Activated CD8-positive, alpha-beta T cell treated with anti-CD3 and anti-CD28 coated beads for 36 hours (primary cell): ENCODE results near the gene ST3GAL4. TPM values are rescaled to one million over a fixed set of nuclear protein-coding genes. Genes with fewer than 3 reads are reported as not detected.

Source experiments
- ATAC-seq: fragments of 200-7000 bp; cut with Tn5 transposase; one replicate; pipeline ENCODE4 v1.10.0; 2021; ENCODE audit warnings: mild to moderate bottlenecking, moderate library complexity
- CTCF ChIA-PET: fragments of 350-600 bp; sonication (Branson Sonifier 250); formaldehyde crosslinking; loops from one replicate; lab custom pipeline; 2021; ENCODE audit warnings: antibody characterized with exemption; lab: Charles Lee
- POLR2A ChIA-PET: fragments of 350-600 bp; sonication (Branson Sonifier 250); formaldehyde crosslinking; loops from one replicate; lab custom pipeline; 2021; ENCODE audit warnings: antibody characterized with exemption; lab: Charles Lee
- DNase-seq: peaks from one replicate; pipeline ENCODE4 v3.0.0-alpha.2; 2020
- H3K27ac Mint-ChIP-seq: one replicate; pipeline ENCODE4 v1.8.0; 2021; ENCODE audit warnings: mild to moderate bottlenecking, mixed read lengths
- H3K27me3 Mint-ChIP-seq: one replicate; pipeline ENCODE4 v1.8.0; 2021; ENCODE audit warnings: mixed read lengths
- H3K36me3 Mint-ChIP-seq: one replicate; pipeline ENCODE4 v1.8.0; 2021; ENCODE audit warnings: low read depth, mixed read lengths
- H3K4me1 Mint-ChIP-seq: one replicate; pipeline ENCODE4 v1.8.0; 2021; ENCODE audit warnings: low read depth, mixed read lengths
- H3K4me3 Mint-ChIP-seq: one replicate; pipeline ENCODE4 v1.8.0; 2021; ENCODE audit warnings: mild to moderate bottlenecking, moderate library complexity, mixed read lengths
- H3K9me3 Mint-ChIP-seq: one replicate; pipeline ENCODE4 v1.8.0; 2021; ENCODE audit warnings: mixed read lengths
- CTCF ChIP-seq: fragments of 200-600 bp; IDR thresholded peaks from one replicate; pipeline ENCODE4 v1.8.0; 2022; ENCODE audit warnings: antibody characterized with exemption, mild to moderate bottlenecking
- intact Hi-C: fragments of 100-400 bp; cut with micrococcal nuclease; formaldehyde crosslinking; loops from one replicate; pipeline ENCODE4 v1.10.0; 2022
- total RNA-seq, 2 experiments: library from RNA; stranded (reverse); gene quantifications; one replicate each; pipeline ENCODE4 v1.2.3, GENCODE V29; 2021

ST3GAL4 gene
- total RNA-seq, 2 experiments from 2014 or later: 10.7 to 11.7 TPM

- Mint-ChIP-seq H3K36me3 (peaks cover 15% of the 10 kb centered on the region), H3K4me1 (peaks cover 45% of the 10 kb centered on the region), H3K27ac (peak overlapping the region; percentile 44), H3K9me3 (no peaks in the 10 kb centered on the region), H3K27me3 (no peaks in the 10 kb centered on the region), H3K4me3 (peak overlapping the region; percentile 55)
- POLR2A ChIA-PET: interaction anchor here (0.6 to 1.8 kb wide), 4 partner anchors 35 to 84 kb away, joined by 3 to 7 read pairs (median 4); partner anchors contain the start of gene FOXRED1
- CTCF ChIA-PET: interaction anchor here (0.6 to 1.7 kb wide), 4 partner anchors 35 to 903 kb away, joined by 3 to 6 read pairs (median 4); no protein-coding TSS in a partner anchor
- ATAC-seq (peak; percentile 48), DNase-seq (peak; percentile 55)
- intact Hi-C loops: loop anchor here (5.0 kb wide), 1 partner anchor 36 kb away; no protein-coding TSS in a partner anchor
- peak; percentile 56 for TF ChIP-seq CTCF
These were observed 2.3 kb upstream of the ST3GAL4 start for GRCh38 chr11:126352934-126353801.

GRCh38 chr11:126354631-126355323 is 709 bp upstream of the ST3GAL4 start:
- Mint-ChIP-seq H3K36me3 (peaks cover 15% of the 10 kb centered on the region), H3K9me3 (no peaks in the 10 kb centered on the region), H3K27me3 (no peaks in the 10 kb centered on the region), H3K4me1 (peaks cover 37% of the 10 kb centered on the region), H3K27ac (peak overlapping the region; percentile 92), H3K4me3 (peak overlapping the region; percentile 97)
- ATAC-seq (peak; percentile 50), DNase-seq (peak; percentile 35)
- ChIA-PET CTCF (interaction anchor here (1.2 to 1.7 kb wide), 4 partner anchors 36 to 126 kb away, joined by 4 to 6 read pairs (median 6); no protein-coding TSS in a partner anchor), POLR2A (interaction anchor here (1.8 to 2.5 kb wide), 3 partner anchors 36 to 51 kb away, joined by 7 to 13 read pairs (median 10); partner anchors contain the start of gene DCPS)
- TF ChIP-seq CTCF: no peak
- intact Hi-C loops: loop anchor here (5.0 kb wide), 1 partner anchor 37 kb away; no protein-coding TSS in a partner anchor

GRCh38 chr11:126355926-126356897 is 726 bp downstream of the ST3GAL4 start:
- no peaks in the 10 kb centered on the region for H3K9me3 Mint-ChIP-seq
- H3K27ac Mint-ChIP-seq: peak overlapping the region; percentile 72
- intact Hi-C loops: no loop called here
- no peak for TF ChIP-seq CTCF
- peak; percentile 17 for ATAC-seq
- peak overlapping the region; percentile 76 for H3K4me3 Mint-ChIP-seq
- H3K27me3 Mint-ChIP-seq: no peaks in the 10 kb centered on the region
- CTCF ChIA-PET: interaction anchor here (3.2 to 3.5 kb wide), 2 partner anchors 46 to 124 kb away, joined by 16 to 20 read pairs; no protein-coding TSS in a partner anchor
- peaks cover 7% of the 10 kb centered on the region for H3K36me3 Mint-ChIP-seq
- peak; percentile 47 for DNase-seq
- peaks cover 29% of the 10 kb centered on the region for H3K4me1 Mint-ChIP-seq
- POLR2A ChIA-PET: interaction anchor here (1.0 to 2.5 kb wide), 7 partner anchors 14 to 88 kb away, joined by 3 to 13 read pairs (median 3); partner anchors contain the start of gene DCPS
